Measurements from ENCODE around the gene NTF4. TPM values are rescaled to one million over a fixed set of nuclear protein-coding genes. Genes with fewer than 3 reads are reported as not detected.
A peak's percentile ranks its signal among the peaks of the same experiment; 100 is the strongest.

Gene NTF4
- total and polyA plus RNA-seq, 2 of the 13 experiments (the other 11 are each of a cell fraction or from before 2014, with no cell fraction given) = not detected

DNA sequence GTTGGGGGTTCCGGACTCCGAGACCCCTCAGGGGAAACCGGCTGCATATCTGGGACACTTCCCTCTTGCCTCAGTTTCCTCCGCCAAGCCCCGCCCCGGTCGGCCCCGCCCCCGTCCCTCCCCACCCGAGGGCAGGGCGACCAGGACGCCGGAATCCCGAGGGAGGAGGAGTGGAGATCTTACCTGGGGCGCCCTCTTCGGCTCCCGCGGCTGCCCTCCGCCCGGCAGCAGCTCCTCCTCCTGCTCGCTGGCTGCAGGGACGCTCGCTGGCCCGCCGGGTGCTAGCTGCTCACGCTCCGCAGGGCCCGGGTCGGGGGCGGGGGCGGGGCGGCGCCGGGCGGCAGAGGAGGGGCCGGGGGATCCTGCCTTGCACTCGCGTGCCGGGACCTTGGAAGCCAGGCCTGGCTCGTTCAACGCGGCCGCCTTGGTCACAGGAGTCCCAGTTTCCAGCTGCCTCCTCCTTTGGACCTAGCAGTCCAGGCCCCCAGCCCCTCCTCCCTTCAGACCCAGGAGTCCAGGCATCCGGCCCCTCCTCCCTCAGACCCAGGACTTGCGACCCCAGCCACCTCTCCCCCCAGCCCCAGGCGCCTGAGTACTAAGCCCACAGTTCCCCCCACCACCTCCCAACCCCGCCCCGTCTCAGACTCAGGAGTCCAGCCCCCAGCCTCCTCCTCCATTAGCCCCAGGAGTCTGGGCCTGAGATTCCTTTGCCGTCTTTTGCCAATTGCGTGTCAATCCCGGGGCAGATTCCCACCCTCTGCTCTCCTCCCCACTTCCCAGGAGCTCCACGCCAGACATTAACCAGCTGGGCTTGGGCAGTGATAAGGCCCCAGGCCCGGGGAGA is at the start of gene NTF4 (continued):
- TF ChIP-seq, protein P1, sequence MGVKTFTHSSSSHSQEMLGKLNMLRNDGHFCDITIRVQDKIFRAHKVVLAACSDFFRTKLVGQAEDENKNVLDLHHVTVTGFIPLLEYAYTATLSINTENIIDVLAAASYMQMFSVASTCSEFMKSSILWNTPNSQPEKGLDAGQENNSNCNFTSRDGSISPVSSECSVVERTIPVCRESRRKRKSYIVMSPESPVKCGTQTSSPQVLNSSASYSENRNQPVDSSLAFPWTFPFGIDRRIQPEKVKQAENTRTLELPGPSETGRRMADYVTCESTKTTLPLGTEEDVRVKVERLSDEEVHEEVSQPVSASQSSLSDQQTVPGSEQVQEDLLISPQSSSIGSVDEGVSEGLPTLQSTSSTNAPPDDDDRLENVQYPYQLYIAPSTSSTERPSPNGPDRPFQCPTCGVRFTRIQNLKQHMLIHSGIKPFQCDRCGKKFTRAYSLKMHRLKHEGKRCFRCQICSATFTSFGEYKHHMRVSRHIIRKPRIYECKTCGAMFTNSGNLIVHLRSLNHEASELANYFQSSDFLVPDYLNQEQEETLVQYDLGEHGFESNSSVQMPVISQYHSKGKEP (CRISPR knock-in tag; IDR thresholded peaks at IDR 0.05) = no peak
- TF ChIP-seq HNRNPLL (IDR thresholded peaks at IDR 0.05; ENCODE audit: low read depth, low read length, poor library complexity, severe bottlenecking) = peak; percentile 4
- TF ChIP-seq, protein P2, sequence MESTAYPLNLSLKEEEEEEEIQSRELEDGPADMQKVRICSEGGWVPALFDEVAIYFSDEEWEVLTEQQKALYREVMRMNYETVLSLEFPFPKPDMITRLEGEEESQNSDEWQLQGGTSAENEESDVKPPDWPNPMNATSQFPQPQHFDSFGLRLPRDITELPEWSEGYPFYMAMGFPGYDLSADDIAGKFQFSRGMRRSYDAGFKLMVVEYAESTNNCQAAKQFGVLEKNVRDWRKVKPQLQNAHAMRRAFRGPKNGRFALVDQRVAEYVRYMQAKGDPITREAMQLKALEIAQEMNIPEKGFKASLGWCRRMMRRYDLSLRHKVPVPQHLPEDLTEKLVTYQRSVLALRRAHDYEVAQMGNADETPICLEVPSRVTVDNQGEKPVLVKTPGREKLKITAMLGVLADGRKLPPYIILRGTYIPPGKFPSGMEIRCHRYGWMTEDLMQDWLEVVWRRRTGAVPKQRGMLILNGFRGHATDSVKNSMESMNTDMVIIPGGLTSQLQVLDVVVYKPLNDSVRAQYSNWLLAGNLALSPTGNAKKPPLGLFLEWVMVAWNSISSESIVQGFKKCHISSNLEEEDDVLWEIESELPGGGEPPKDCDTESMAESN (CRISPR knock-in tag; conservative IDR thresholded peaks at IDR 0.05) = 0 out of 2 replicates have a peak, but pooled peaks have one; percentile 19

DNA sequence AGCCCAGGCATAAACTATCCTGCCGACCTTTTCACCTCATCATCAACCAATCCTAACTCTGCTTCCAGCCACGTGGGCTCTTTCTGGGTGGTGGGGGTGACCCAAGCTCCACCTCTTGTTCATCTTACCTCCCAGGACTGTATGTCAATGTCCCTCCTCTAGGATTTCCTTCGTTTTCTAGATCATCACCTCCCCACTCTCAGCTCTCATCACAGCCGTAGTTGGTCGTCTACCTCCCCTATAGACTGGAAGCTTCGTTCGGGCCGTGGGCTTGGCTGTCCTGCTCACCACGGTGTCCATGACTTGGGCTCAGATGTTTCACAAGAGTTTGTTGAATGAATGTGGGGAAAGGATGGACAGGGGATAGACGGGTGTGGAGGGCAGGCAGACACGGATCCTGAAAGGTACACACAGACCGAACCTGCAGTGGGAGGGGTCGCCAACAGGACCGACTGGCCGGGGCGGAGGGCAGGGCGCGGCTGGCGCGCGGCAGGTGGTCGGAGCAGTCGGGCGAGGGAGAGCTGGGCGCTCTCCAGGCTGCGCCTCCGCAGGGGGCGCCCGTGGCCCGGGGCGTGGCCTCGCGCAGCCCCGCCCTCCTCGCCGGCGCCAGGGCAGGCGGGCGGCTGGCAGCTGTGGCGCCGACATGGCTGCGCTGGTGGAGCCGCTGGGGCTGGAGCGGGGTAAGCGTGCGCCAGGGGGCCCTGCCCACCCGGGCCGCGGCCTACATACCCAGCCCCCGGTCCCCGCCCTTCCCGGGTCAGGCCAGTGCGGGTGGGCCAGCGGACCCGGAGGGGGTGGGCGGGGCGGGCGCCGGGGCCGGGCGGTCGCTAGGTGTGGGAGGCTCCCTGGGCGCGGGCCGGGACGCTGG is 49.4 kb upstream of the NTF4 start, which contains the start of gene LIN7B:
Gene LIN7B (plus strand): TSS at position 609 of the 868 bp plus-strand sequence. CDS start 35 bp downstream, at position 644.
- no TSS peak for BruUV-seq (replicated peaks)
- peak within 1 kb of the TSS; percentile 71 to 85 (median 78) for H3K4me3 ChIP-seq (replicated peaks in 1 of 3; ENCODE audit: insufficient read depth in 1 of 3, low read depth in 2 of 3, low read length in 3 of 3)
- peak within 1 kb of the TSS; percentile 74 for H3K9ac ChIP-seq (ENCODE audit: insufficient read depth, low read depth, low read length)
- H3K27ac ChIP-seq (ENCODE audit: extremely low read length, insufficient read depth, low read length) = peak within 1 kb of the TSS; percentile 72
- intact Hi-C loops (cut with micrococcal nuclease; ENCODE audit: unreplicated experiment) = no loop called here
- H3K9me3 ChIP-seq (ENCODE audit: low read length) = no peaks in the 10 kb centered on the region
- CTCF ChIA-PET (ENCODE audit: low intra/inter-chr PET ratio, low total read pairs) = no interaction called here
- in situ Hi-C loops (cut with HindIII; ENCODE audit: extremely low pct_ligation_motif_present, low pct_unique_long_range_greater_than_20kb) = no loop called here
- peaks cover 4% of the 10 kb centered on the region for H3K79me2 ChIP-seq (ENCODE audit: insufficient read depth, low read length)
- peak; percentile 67 for DNase-seq (ENCODE audit: low spot score)
- peak; percentile 74 for ATAC-seq
- FAIRE-seq = peak; percentile 66
- 1% methylated on average over 14 of the region's 66 CpGs for WGBS (ENCODE audit: low lambda C conversion rate)
- POLR2A ChIA-PET = interaction anchor here (0.7 to 2.2 kb wide), 11 partner anchors 8 to 339 kb away, joined by 3 to 14 read pairs (median 4); partner anchors contain the start of genes ALDH16A1, GYS1, HRC and RUVBL2
- peak within 1 kb of the TSS; percentile 91 for H3K4me2 ChIP-seq (ENCODE audit: low read depth, low read length)
- H4K20me1 ChIP-seq (ENCODE audit: insufficient read depth, low read length) = no peaks in the 10 kb centered on the region
- peaks cover 51% of the 10 kb centered on the region for H3K4me1 ChIP-seq (ENCODE audit: insufficient read depth, low read length)
- H2AFZ ChIP-seq (ENCODE audit: low read length) = peak within 1 kb of the TSS; percentile 82
- peaks cover 0 to 3% of the 10 kb centered on the region in 2 experiments; a peak in 3 of 5 replicates for H3K36me3 ChIP-seq (replicated peaks in 1 of 2; ENCODE audit: control insufficient read depth in 1 of 2, insufficient read depth in 2 of 2, low read length in 2 of 2)
- H3K27me3 ChIP-seq (ENCODE audit: control insufficient read depth in 1 of 2, insufficient read depth in 2 of 2, low read length in 2 of 2) = no peaks in the 10 kb centered on the region
- TF ChIP-seq POLR2G (IDR thresholded peaks at IDR 0.05; ENCODE audit: low read depth, low read length) = peak; percentile 47
- peak; percentile 95 for TF ChIP-seq ZNF3 (CRISPR knock-in tag; IDR thresholded peaks at IDR 0.05)
- TF ChIP-seq STAT5B (CRISPR knock-in tag; IDR thresholded peaks at IDR 0.05) = 0 out of 2 replicates have a peak, but pooled peaks have one; percentile 7
- TF ChIP-seq, protein P3, sequence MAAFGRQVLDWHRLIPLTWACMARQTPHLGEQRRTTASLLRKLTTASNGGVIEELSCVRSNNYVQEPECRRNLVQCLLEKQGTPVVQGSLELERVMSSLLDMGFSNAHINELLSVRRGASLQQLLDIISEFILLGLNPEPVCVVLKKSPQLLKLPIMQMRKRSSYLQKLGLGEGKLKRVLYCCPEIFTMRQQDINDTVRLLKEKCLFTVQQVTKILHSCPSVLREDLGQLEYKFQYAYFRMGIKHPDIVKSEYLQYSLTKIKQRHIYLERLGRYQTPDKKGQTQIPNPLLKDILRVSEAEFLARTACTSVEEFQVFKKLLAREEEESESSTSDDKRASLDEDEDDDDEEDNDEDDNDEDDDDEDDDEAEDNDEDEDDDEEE (CRISPR knock-in tag; IDR thresholded peaks at IDR 0.05) = peak; percentile 89
- no peak for TF ChIP-seq ZNF34 (CRISPR knock-in tag; IDR thresholded peaks at IDR 0.05; ENCODE audit: borderline replicate concordance)
- no peak for TF ChIP-seq NFE2 (CRISPR knock-in tag; IDR thresholded peaks at IDR 0.05)
- no peak for TF ChIP-seq SCMH1 (CRISPR knock-in tag; IDR thresholded peaks at IDR 0.05; ENCODE audit: borderline replicate concordance)
- TF ChIP-seq, protein P4, sequence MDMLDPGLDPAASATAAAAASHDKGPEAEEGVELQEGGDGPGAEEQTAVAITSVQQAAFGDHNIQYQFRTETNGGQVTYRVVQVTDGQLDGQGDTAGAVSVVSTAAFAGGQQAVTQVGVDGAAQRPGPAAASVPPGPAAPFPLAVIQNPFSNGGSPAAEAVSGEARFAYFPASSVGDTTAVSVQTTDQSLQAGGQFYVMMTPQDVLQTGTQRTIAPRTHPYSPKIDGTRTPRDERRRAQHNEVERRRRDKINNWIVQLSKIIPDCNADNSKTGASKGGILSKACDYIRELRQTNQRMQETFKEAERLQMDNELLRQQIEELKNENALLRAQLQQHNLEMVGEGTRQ (IDR thresholded peaks at IDR 0.05; ENCODE audit: low read depth, low read length) = peak; percentile 90
- TF ChIP-seq, protein P4 (CRISPR knock-in tag; IDR thresholded peaks at IDR 0.05; ENCODE audit: borderline replicate concordance) = peak; percentile 90; the same call in 1 of the 2 replicates
- no peak for TF ChIP-seq ZSCAN31 (CRISPR knock-in tag; IDR thresholded peaks at IDR 0.05; ENCODE audit: low read depth)

Measured in HepG2 (cell line).